ENCODE data around the gene UBR4.

Gene UBR4

DNA sequence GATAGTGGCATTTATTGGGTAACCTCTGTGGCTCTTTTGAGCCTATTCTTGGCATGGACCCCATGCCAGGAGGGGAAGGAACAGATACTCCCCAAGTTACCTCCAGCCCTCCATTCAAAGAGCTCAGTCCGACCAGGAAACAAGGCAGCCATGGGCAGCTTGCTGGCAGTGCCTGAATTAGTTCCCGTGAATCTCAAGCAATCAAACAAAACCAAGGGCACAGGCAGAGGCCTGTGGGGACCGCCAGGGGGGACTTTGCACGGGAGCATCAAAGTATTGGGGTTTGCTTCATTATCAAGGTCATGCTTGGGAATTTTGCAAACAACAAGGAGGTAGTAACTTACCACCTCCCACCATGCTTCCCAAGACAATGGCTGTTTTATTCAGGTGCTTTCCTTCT is 172.4 kb downstream of the UBR4 start:
- ATAC-seq: no peak
- TF ChIP-seq, protein P1, sequence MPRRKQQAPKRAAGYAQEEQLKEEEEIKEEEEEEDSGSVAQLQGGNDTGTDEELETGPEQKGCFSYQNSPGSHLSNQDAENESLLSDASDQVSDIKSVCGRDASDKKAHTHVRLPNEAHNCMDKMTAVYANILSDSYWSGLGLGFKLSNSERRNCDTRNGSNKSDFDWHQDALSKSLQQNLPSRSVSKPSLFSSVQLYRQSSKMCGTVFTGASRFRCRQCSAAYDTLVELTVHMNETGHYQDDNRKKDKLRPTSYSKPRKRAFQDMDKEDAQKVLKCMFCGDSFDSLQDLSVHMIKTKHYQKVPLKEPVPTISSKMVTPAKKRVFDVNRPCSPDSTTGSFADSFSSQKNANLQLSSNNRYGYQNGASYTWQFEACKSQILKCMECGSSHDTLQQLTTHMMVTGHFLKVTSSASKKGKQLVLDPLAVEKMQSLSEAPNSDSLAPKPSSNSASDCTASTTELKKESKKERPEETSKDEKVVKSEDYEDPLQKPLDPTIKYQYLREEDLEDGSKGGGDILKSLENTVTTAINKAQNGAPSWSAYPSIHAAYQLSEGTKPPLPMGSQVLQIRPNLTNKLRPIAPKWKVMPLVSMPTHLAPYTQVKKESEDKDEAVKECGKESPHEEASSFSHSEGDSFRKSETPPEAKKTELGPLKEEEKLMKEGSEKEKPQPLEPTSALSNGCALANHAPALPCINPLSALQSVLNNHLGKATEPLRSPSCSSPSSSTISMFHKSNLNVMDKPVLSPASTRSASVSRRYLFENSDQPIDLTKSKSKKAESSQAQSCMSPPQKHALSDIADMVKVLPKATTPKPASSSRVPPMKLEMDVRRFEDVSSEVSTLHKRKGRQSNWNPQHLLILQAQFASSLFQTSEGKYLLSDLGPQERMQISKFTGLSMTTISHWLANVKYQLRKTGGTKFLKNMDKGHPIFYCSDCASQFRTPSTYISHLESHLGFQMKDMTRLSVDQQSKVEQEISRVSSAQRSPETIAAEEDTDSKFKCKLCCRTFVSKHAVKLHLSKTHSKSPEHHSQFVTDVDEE (CRISPR knock-in tag; IDR thresholded peaks at IDR 0.05): no peak
- TF ChIP-seq, protein P2, sequence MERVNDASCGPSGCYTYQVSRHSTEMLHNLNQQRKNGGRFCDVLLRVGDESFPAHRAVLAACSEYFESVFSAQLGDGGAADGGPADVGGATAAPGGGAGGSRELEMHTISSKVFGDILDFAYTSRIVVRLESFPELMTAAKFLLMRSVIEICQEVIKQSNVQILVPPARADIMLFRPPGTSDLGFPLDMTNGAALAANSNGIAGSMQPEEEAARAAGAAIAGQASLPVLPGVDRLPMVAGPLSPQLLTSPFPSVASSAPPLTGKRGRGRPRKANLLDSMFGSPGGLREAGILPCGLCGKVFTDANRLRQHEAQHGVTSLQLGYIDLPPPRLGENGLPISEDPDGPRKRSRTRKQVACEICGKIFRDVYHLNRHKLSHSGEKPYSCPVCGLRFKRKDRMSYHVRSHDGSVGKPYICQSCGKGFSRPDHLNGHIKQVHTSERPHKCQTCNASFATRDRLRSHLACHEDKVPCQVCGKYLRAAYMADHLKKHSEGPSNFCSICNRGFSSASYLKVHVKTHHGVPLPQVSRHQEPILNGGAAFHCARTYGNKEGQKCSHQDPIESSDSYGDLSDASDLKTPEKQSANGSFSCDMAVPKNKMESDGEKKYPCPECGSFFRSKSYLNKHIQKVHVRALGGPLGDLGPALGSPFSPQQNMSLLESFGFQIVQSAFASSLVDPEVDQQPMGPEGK (CRISPR knock-in tag; IDR thresholded peaks at IDR 0.05; ENCODE audit: borderline replicate concordance): no peak
- TF ChIP-seq CSDC2 (CRISPR knock-in tag; IDR thresholded peaks at IDR 0.05) (no peak), RARB (CRISPR knock-in tag; IDR thresholded peaks at IDR 0.05) (no peak), BACH2 (CRISPR knock-in tag; IDR thresholded peaks at IDR 0.05; ENCODE audit: borderline replicate concordance) (no peak), TOX (CRISPR knock-in tag; IDR thresholded peaks at IDR 0.05; ENCODE audit: borderline replicate concordance) (no peak), TCF4 (CRISPR knock-in tag; IDR thresholded peaks at IDR 0.05; ENCODE audit: borderline replicate concordance) (no peak), ZFP30 (CRISPR knock-in tag; IDR thresholded peaks at IDR 0.05) (no peak), PPARA (CRISPR knock-in tag; IDR thresholded peaks at IDR 0.05; ENCODE audit: borderline replicate concordance) (no peak), OSR1 (CRISPR knock-in tag; IDR thresholded peaks at IDR 0.05) (no peak), ZC3H10 (CRISPR knock-in tag; IDR thresholded peaks at IDR 0.05) (no peak), ZFP3 (CRISPR knock-in tag; IDR thresholded peaks at IDR 0.05) (no peak), SNAI2 (CRISPR knock-in tag; IDR thresholded peaks at IDR 0.05) (no peak), ZNF70 (CRISPR knock-in tag; IDR thresholded peaks at IDR 0.05) (no peak)
- TF ChIP-seq, protein P3, sequence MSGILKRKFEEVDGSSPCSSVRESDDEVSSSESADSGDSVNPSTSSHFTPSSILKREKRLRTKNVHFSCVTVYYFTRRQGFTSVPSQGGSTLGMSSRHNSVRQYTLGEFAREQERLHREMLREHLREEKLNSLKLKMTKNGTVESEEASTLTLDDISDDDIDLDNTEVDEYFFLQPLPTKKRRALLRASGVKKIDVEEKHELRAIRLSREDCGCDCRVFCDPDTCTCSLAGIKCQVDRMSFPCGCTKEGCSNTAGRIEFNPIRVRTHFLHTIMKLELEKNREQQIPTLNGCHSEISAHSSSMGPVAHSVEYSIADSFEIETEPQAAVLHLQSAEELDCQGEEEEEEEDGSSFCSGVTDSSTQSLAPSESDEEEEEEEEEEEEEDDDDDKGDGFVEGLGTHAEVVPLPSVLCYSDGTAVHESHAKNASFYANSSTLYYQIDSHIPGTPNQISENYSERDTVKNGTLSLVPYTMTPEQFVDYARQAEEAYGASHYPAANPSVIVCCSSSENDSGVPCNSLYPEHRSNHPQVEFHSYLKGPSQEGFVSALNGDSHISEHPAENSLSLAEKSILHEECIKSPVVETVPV (CRISPR knock-in tag; IDR thresholded peaks at IDR 0.05): no peak

DNA sequence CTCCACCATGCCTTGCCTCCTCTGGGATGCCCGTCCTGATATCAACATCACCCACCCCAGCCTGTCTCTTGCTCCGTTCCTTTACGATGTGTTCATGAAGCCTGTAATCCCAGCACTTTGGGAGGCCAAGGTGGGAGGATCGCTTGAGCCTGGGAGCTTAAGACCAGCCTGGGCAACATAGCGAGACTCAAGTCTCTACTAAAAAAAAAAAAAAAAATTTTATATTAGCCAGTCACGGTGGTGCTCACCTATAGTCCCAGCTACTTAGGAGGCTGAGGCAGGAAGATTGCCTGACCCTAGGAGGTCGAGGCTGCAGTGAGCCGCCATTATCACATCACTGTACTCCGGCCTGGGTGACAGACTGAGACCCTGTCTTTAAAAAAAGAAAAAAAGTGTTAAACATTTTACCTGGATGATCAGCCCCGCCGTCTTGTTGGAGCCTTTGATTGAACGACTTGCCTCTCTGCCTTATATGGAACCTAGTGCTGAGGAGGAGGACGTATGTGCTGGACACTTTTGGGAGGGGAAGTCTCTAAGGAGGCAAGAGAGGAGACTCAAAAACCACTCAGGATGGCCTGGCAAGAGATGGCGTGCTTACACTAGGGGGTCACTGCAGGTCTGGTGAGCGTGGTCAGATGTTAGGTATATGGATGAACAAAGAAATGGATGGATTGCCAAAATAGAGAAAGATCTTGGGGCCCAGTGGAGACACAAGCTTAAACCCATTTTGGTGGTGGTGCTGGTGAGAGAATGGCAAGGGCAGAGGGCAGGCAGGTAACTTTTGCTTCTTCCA is 173.1 kb downstream of the UBR4 start:
- TF ChIP-seq, protein P1 (CRISPR knock-in tag; IDR thresholded peaks at IDR 0.05): no peak
- TF ChIP-seq TOX (CRISPR knock-in tag; IDR thresholded peaks at IDR 0.05; ENCODE audit: borderline replicate concordance) (no peak), GLIS3 (CRISPR knock-in tag; IDR thresholded peaks at IDR 0.05) (no peak), ZFP3 (CRISPR knock-in tag; IDR thresholded peaks at IDR 0.05) (no peak), ESRRG (CRISPR knock-in tag; IDR thresholded peaks at IDR 0.05) (no peak), BACH2 (CRISPR knock-in tag; IDR thresholded peaks at IDR 0.05; ENCODE audit: borderline replicate concordance) (no peak), ZNF8 (CRISPR knock-in tag; IDR thresholded peaks at IDR 0.05) (no peak), ZFP30 (CRISPR knock-in tag; IDR thresholded peaks at IDR 0.05) (no peak), TCF4 (CRISPR knock-in tag; IDR thresholded peaks at IDR 0.05; ENCODE audit: borderline replicate concordance) (no peak), ARNTL (CRISPR knock-in tag; IDR thresholded peaks at IDR 0.05; ENCODE audit: borderline replicate concordance, low read depth) (no peak), SNAI2 (CRISPR knock-in tag; IDR thresholded peaks at IDR 0.05) (no peak), ZNF565 (CRISPR knock-in tag; conservative IDR thresholded peaks at IDR 0.05; ENCODE audit: low read depth) (no peak), ZC3H10 (CRISPR knock-in tag; IDR thresholded peaks at IDR 0.05) (no peak), ISL1 (CRISPR knock-in tag; IDR thresholded peaks at IDR 0.05) (no peak), ZNF70 (CRISPR knock-in tag; IDR thresholded peaks at IDR 0.05) (no peak)
- TF ChIP-seq, protein P3 (CRISPR knock-in tag; IDR thresholded peaks at IDR 0.05): no peak
- TF ChIP-seq, protein P4, sequence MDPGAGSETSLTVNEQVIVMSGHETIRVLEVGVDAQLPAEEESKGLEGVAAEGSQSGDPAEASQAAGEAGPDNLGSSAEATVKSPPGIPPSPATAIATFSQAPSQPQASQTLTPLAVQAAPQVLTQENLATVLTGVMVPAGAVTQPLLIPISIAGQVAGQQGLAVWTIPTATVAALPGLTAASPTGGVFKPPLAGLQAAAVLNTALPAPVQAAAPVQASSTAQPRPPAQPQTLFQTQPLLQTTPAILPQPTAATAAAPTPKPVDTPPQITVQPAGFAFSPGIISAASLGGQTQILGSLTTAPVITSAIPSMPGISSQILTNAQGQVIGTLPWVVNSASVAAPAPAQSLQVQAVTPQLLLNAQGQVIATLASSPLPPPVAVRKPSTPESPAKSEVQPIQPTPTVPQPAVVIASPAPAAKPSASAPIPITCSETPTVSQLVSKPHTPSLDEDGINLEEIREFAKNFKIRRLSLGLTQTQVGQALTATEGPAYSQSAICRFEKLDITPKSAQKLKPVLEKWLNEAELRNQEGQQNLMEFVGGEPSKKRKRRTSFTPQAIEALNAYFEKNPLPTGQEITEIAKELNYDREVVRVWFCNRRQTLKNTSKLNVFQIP (CRISPR knock-in tag; IDR thresholded peaks at IDR 0.05; ENCODE audit: borderline replicate concordance, low read depth): no peak
- no peak for ATAC-seq
